OCI-LY3 (cell line): ENCODE measurements around the gene HCK.

Source experiments
- EZH2phosphoT487 ChIP-seq: fragments of 200-600 bp; shearing (Covaris generic); IDR thresholded peaks from 2 replicates; pipeline ENCODE4 v1.6.1; 2018; ENCODE audit warnings: antibody characterized with exemption, mixed run types, low read depth
- TF ChIP-seq, protein P1 (sequence below): fragments of 200-600, 300-600 bp; sonication (generic); IDR thresholded peaks from 2 replicates; pipeline ENCODE4 v1.5.1; 2014; ENCODE audit warnings: antibody characterized with exemption, low read length, low read depth

DNA sequence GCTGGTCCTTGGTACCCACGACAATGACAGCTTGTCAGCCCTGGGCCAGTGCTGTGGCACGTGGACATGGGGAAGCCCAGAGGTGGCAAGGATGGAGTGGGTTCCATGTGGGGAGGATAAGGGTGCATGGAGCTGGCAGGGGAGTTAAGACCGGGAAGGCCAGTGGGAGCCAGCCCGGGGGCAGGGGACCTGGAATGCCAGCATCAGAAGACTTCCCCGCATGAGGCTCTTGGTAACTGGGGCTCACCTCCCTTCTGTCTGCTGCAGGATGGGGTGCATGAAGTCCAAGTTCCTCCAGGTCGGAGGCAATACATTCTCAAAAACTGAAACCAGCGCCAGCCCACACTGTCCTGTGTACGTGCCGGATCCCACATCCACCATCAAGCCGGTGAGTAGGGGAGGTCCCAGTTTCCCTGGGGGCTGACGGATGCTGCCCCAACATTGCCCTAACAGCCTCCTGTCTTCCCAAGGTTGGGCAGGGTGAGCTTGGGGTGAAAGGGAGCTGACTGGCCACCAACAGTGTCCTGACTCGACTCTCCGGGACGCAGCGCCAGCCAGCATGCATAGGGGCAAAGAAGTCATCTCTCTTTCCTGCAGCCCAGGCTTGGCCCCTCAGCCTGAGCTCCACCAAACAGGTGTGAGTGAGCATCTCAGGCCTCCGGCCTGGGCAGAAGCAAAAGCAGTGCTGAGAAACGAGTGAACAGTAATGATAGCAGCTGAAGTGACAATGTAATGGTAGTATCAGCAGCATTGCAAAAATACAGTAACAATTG, 19.5 kb downstream of the HCK start:
- TF ChIP-seq, protein P1, sequence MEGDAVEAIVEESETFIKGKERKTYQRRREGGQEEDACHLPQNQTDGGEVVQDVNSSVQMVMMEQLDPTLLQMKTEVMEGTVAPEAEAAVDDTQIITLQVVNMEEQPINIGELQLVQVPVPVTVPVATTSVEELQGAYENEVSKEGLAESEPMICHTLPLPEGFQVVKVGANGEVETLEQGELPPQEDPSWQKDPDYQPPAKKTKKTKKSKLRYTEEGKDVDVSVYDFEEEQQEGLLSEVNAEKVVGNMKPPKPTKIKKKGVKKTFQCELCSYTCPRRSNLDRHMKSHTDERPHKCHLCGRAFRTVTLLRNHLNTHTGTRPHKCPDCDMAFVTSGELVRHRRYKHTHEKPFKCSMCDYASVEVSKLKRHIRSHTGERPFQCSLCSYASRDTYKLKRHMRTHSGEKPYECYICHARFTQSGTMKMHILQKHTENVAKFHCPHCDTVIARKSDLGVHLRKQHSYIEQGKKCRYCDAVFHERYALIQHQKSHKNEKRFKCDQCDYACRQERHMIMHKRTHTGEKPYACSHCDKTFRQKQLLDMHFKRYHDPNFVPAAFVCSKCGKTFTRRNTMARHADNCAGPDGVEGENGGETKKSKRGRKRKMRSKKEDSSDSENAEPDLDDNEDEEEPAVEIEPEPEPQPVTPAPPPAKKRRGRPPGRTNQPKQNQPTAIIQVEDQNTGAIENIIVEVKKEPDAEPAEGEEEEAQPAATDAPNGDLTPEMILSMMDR, result no peak
- TF ChIP-seq EZH2phosphoT487, result no peak
